ENCODE measurements around the gene RBKS. TPM values are rescaled to one million over a fixed set of nuclear protein-coding genes. Genes with fewer than 3 reads are reported as not detected.

Gene RBKS
- total RNA-seq, 2 experiments from 2014 or later = 9.2 to 9.7 TPM

- intact Hi-C loops (cut with micrococcal nuclease) = no loop called here
Observed at GRCh38 chr2:27842894-27843293, 47.3 kb downstream of the RBKS start.

GRCh38 chr2:27839022-27839618 lies 51.1 kb downstream of the RBKS start:
- no peak overlapping the region for H3K4me3 Mint-ChIP-seq
- no peak overlapping the region for H3K27ac Mint-ChIP-seq
- DNase-seq = no peak
- H3K4me1 Mint-ChIP-seq (ENCODE audit: low read depth) = no peaks in the 10 kb centered on the region
- intact Hi-C loops (cut with micrococcal nuclease) = no loop called here
- no peaks in the 10 kb centered on the region for H3K9me3 Mint-ChIP-seq
- CTCF ChIA-PET = no interaction called here
- H3K27me3 Mint-ChIP-seq = no peaks in the 10 kb centered on the region
- POLR2A ChIA-PET = no interaction called here
- peaks cover 4% of the 10 kb centered on the region for H3K36me3 Mint-ChIP-seq

More at GRCh38 chr2:27842894-27843293, 47.3 kb downstream of the RBKS start:
- ChIA-PET POLR2A (no interaction called here), CTCF (interaction anchor here (0.6 kb wide), 1 partner anchor 137 kb away, joined by 4 read pairs; no protein-coding TSS in a partner anchor)
- no peak for DNase-seq
- Mint-ChIP-seq H3K27me3 (no peaks in the 10 kb centered on the region), H3K4me1 (ENCODE audit: low read depth) (no peaks in the 10 kb centered on the region), H3K36me3 (no peaks in the 10 kb centered on the region), H3K4me3 (no peak overlapping the region), H3K27ac (no peak overlapping the region), H3K9me3 (no peaks in the 10 kb centered on the region)

- ChIA-PET POLR2A (no interaction called here), CTCF (no interaction called here)
- Mint-ChIP-seq H3K9me3 (no peaks in the 10 kb centered on the region), H3K27me3 (no peaks in the 10 kb centered on the region), H3K36me3 (peaks cover 4% of the 10 kb centered on the region), H3K27ac (no peak overlapping the region), H3K4me3 (no peak overlapping the region), H3K4me1 (ENCODE audit: low read depth) (no peaks in the 10 kb centered on the region)
- DNase-seq = no peak
- intact Hi-C loops (cut with micrococcal nuclease) = no loop called here
Observed at GRCh38 chr2:27838502-27838901, 51.7 kb downstream of the RBKS start.

- no peak for DNase-seq
- Mint-ChIP-seq H3K9me3 (peaks cover 2% of the 10 kb centered on the region), H3K27me3 (no peaks in the 10 kb centered on the region), H3K4me3 (no peak overlapping the region), H3K27ac (no peak overlapping the region), H3K4me1 (ENCODE audit: low read depth) (no peaks in the 10 kb centered on the region), H3K36me3 (peaks cover 15% of the 10 kb centered on the region)
- ChIA-PET CTCF (interaction anchor here (1.3 kb wide), 1 partner anchor 43 kb away, joined by 3 read pairs; no protein-coding TSS in a partner anchor), POLR2A (no interaction called here)
- intact Hi-C loops (cut with micrococcal nuclease) = no loop called here
Observed at GRCh38 chr2:27833931-27834330, 56.3 kb downstream of the RBKS start.

- intact Hi-C loops (cut with micrococcal nuclease) = no loop called here
- H3K9me3 Mint-ChIP-seq = peaks cover 2% of the 10 kb centered on the region
- H3K36me3 Mint-ChIP-seq = peaks cover 15% of the 10 kb centered on the region
- DNase-seq = no peak
- no peaks in the 10 kb centered on the region for H3K27me3 Mint-ChIP-seq
- no peak overlapping the region for H3K27ac Mint-ChIP-seq
- POLR2A ChIA-PET = no interaction called here
- no peak overlapping the region for H3K4me3 Mint-ChIP-seq
- H3K4me1 Mint-ChIP-seq (ENCODE audit: low read depth) = no peaks in the 10 kb centered on the region
- CTCF ChIA-PET = no interaction called here
Observed at GRCh38 chr2:27832396-27832795, 57.8 kb downstream of the RBKS start.

GRCh38 chr2:27831279-27832050 lies 58.7 kb downstream of the RBKS start:
- Mint-ChIP-seq H3K4me3 (no peak overlapping the region), H3K27ac (no peak overlapping the region), H3K9me3 (peaks cover 2% of the 10 kb centered on the region), H3K4me1 (ENCODE audit: low read depth) (no peaks in the 10 kb centered on the region), H3K36me3 (peaks cover 13% of the 10 kb centered on the region), H3K27me3 (no peaks in the 10 kb centered on the region)
- ChIA-PET CTCF (no interaction called here), POLR2A (no interaction called here)
- DNase-seq = no peak
- intact Hi-C loops (cut with micrococcal nuclease) = no loop called here

GRCh38 chr2:27830656-27831055 lies 59.5 kb downstream of the RBKS start:
- peaks cover 11% of the 10 kb centered on the region for H3K36me3 Mint-ChIP-seq
- DNase-seq = no peak
- intact Hi-C loops (cut with micrococcal nuclease) = no loop called here
- H3K27me3 Mint-ChIP-seq = no peaks in the 10 kb centered on the region
- no peak overlapping the region for H3K27ac Mint-ChIP-seq
- H3K4me1 Mint-ChIP-seq (ENCODE audit: low read depth) = no peaks in the 10 kb centered on the region
- peaks cover 2% of the 10 kb centered on the region for H3K9me3 Mint-ChIP-seq
- H3K4me3 Mint-ChIP-seq = no peak overlapping the region
- ChIA-PET CTCF (no interaction called here), POLR2A (no interaction called here)

GRCh38 chr2:27829791-27830190 lies 60.4 kb downstream of the RBKS start:
- CTCF ChIA-PET = no interaction called here
- H3K36me3 Mint-ChIP-seq = peaks cover 13% of the 10 kb centered on the region
- peaks cover 4% of the 10 kb centered on the region for H3K9me3 Mint-ChIP-seq
- H3K27ac Mint-ChIP-seq = no peak overlapping the region
- intact Hi-C loops (cut with micrococcal nuclease) = no loop called here
- no peaks in the 10 kb centered on the region for H3K27me3 Mint-ChIP-seq
- H3K4me3 Mint-ChIP-seq = no peak overlapping the region
- no peak for DNase-seq
- H3K4me1 Mint-ChIP-seq (ENCODE audit: low read depth) = no peaks in the 10 kb centered on the region
- POLR2A ChIA-PET = interaction anchor here (0.6 kb wide), 1 partner anchor 970 kb away, joined by 4 read pairs; no protein-coding TSS in a partner anchor

- Mint-ChIP-seq H3K4me1 (ENCODE audit: low read depth) (no peaks in the 10 kb centered on the region), H3K27me3 (no peaks in the 10 kb centered on the region), H3K27ac (no peak overlapping the region), H3K9me3 (peaks cover 9% of the 10 kb centered on the region), H3K36me3 (peaks cover 18% of the 10 kb centered on the region), H3K4me3 (no peak overlapping the region)
- intact Hi-C loops (cut with micrococcal nuclease) = no loop called here
- POLR2A ChIA-PET = no interaction called here
- no peak for DNase-seq
- CTCF ChIA-PET = interaction anchor here (0.6 kb wide), 1 partner anchor 217 kb away, joined by 5 read pairs; no protein-coding TSS in a partner anchor
Observed at GRCh38 chr2:27828305-27828704, 61.9 kb downstream of the RBKS start.

GRCh38 chr2:27824401-27824800 lies 65.8 kb downstream of the RBKS start:
- Mint-ChIP-seq H3K4me1 (ENCODE audit: low read depth) (no peaks in the 10 kb centered on the region), H3K27me3 (no peaks in the 10 kb centered on the region), H3K27ac (no peak overlapping the region), H3K36me3 (peaks cover 9% of the 10 kb centered on the region), H3K9me3 (peaks cover 8% of the 10 kb centered on the region), H3K4me3 (no peak overlapping the region)
- intact Hi-C loops (cut with micrococcal nuclease) = no loop called here
- ChIA-PET POLR2A (no interaction called here), CTCF (interaction anchor here (2.0 kb wide), 1 partner anchor 70 kb away, joined by 5 read pairs; no protein-coding TSS in a partner anchor)
- DNase-seq = no peak

GRCh38 chr2:27823569-27823968 lies 66.6 kb downstream of the RBKS start:
- Mint-ChIP-seq H3K36me3 (peaks cover 9% of the 10 kb centered on the region), H3K4me3 (no peak overlapping the region), H3K27me3 (no peaks in the 10 kb centered on the region), H3K9me3 (peaks cover 8% of the 10 kb centered on the region), H3K27ac (no peak overlapping the region), H3K4me1 (ENCODE audit: low read depth) (no peaks in the 10 kb centered on the region)
- ChIA-PET CTCF (interaction anchor here (0.6 to 2.0 kb wide), 2 partner anchors 69 to 155 kb away, joined by 5 read pairs; no protein-coding TSS in a partner anchor), POLR2A (no interaction called here)
- intact Hi-C loops (cut with micrococcal nuclease) = no loop called here
- DNase-seq = no peak

GRCh38 chr2:27823135-27823534 lies 67.1 kb downstream of the RBKS start:
- Mint-ChIP-seq H3K27me3 (no peaks in the 10 kb centered on the region), H3K36me3 (peaks cover 9% of the 10 kb centered on the region), H3K27ac (no peak overlapping the region), H3K9me3 (peaks cover 8% of the 10 kb centered on the region), H3K4me3 (no peak overlapping the region), H3K4me1 (ENCODE audit: low read depth) (no peaks in the 10 kb centered on the region)
- intact Hi-C loops (cut with micrococcal nuclease) = no loop called here
- CTCF ChIA-PET = interaction anchor here (2.0 kb wide), 1 partner anchor 68 kb away, joined by 5 read pairs; no protein-coding TSS in a partner anchor
- DNase-seq = no peak
- POLR2A ChIA-PET = no interaction called here

- peaks cover 9% of the 10 kb centered on the region for H3K36me3 Mint-ChIP-seq
- POLR2A ChIA-PET = no interaction called here
Observed at GRCh38 chr2:27822049-27822448, 68.1 kb downstream of the RBKS start.

More at GRCh38 chr2:27822049-27822448, 68.1 kb downstream of the RBKS start:
- CTCF ChIA-PET = no interaction called here
- H3K27ac Mint-ChIP-seq = no peak overlapping the region
- no peaks in the 10 kb centered on the region for H3K27me3 Mint-ChIP-seq
- intact Hi-C loops (cut with micrococcal nuclease) = no loop called here
- H3K4me3 Mint-ChIP-seq = no peak overlapping the region
- no peaks in the 10 kb centered on the region for H3K4me1 Mint-ChIP-seq (ENCODE audit: low read depth)
- no peak for DNase-seq
- peaks cover 8% of the 10 kb centered on the region for H3K9me3 Mint-ChIP-seq
